WTC11 (cell line): ENCODE data around the gene TMEM121B. TPM values are rescaled to one million over a fixed set of nuclear protein-coding genes. Genes with fewer than 3 reads are reported as not detected.

ENCODE experiments used
- ATAC-seq: fragments of 200-7000 bp; cut with Tn5 transposase; 2 replicates; pipeline ENCODE4 v1.10.0; 2021; ENCODE audit warnings: mild to moderate bottlenecking, moderate library complexity
- CTCF ChIA-PET: fragments of 300-600 bp; sonication (Branson Sonifier 250); formaldehyde crosslinking; loops from one replicate; lab custom pipeline; 2021; ENCODE audit warnings: antibody characterized with exemption; lab: Charles Lee
- POLR2A ChIA-PET: fragments of 350-600 bp; sonication (Branson Sonifier 250); formaldehyde crosslinking; loops from one replicate; lab custom pipeline; 2021; ENCODE audit warnings: antibody characterized with exemption; lab: Charles Lee
- DNase-seq: peaks from one replicate; pipeline ENCODE4 v3.0.0; 2021; ENCODE audit warnings: low spot score
- H3K27ac Mint-ChIP-seq: 2 replicates; pipeline ENCODE4 v1.8.0; 2021; ENCODE audit warnings: mixed read lengths
- H3K27me3 Mint-ChIP-seq: 2 replicates; pipeline ENCODE4 v1.8.0; 2021; ENCODE audit warnings: low read depth, mild to moderate bottlenecking, moderate library complexity, mixed read lengths
- H3K36me3 Mint-ChIP-seq: 2 replicates; pipeline ENCODE4 v1.8.0; 2021; ENCODE audit warnings: mixed read lengths
- H3K4me1 Mint-ChIP-seq: 2 replicates; pipeline ENCODE4 v1.8.0; 2022; ENCODE audit warnings: mixed read lengths
- H3K4me3 Mint-ChIP-seq: 2 replicates; pipeline ENCODE4 v1.8.0; 2021; ENCODE audit warnings: mild to moderate bottlenecking, moderate library complexity, mixed read lengths
- H3K9me3 Mint-ChIP-seq: 2 replicates; pipeline ENCODE4 v1.8.0; 2021; ENCODE audit warnings: mixed read lengths
- NFYB ChIP-seq: sonication (generic); formaldehyde crosslinking; conservative IDR thresholded peaks from 2 replicates; pipeline ENCODE4 v1.8.0; 2022; ENCODE audit warnings: low read depth, missing genetic modification reagents
- NR2C2 ChIP-seq: sonication (generic); formaldehyde crosslinking; IDR thresholded peaks from 2 replicates; pipeline ENCODE4 v1.8.0; 2022; ENCODE audit warnings: mild to moderate bottlenecking, missing genetic modification reagents
- TEAD4 ChIP-seq: sonication (generic); formaldehyde crosslinking; IDR thresholded peaks from 2 replicates; pipeline ENCODE4 v1.8.0; 2022; ENCODE audit warnings: mild to moderate bottlenecking, missing genetic modification reagents
- ZNF396 ChIP-seq: fragments of 250-450 bp; sonication (Bioruptor Pico); IDR thresholded peaks from 2 replicates; pipeline ENCODE4 v1.8.0; 2021; ENCODE audit warnings: mild to moderate bottlenecking, moderate library complexity, borderline replicate concordance
- ZNF416 ChIP-seq: fragments of 250-450 bp; sonication (Bioruptor Pico); IDR thresholded peaks from 2 replicates; pipeline ENCODE4 v1.9.0; 2021; ENCODE audit warnings: mild to moderate bottlenecking, inconsistent platforms
- ZNF671 ChIP-seq: fragments of 250-450 bp; sonication (Bioruptor Pico); IDR thresholded peaks from 2 replicates; pipeline ENCODE4 v1.8.0; 2021; ENCODE audit warnings: mild to moderate bottlenecking
- total RNA-seq: library from RNA; stranded (reverse); gene quantifications from 3 replicates; pipeline ENCODE4 v1.2.3, GENCODE V29; 2021
- TF ChIP-seq, protein P1 (sequence below): sonication (generic); formaldehyde crosslinking; IDR thresholded peaks from 2 replicates; pipeline ENCODE4 v1.8.0; 2022; ENCODE audit warnings: mild to moderate bottlenecking, missing genetic modification reagents
- TF ChIP-seq, protein P2 (sequence below): sonication (generic); formaldehyde crosslinking; IDR thresholded peaks from 2 replicates; pipeline ENCODE4 v1.8.1; 2023; ENCODE audit warnings: mild to moderate bottlenecking, missing genetic modification reagents, borderline replicate concordance
- TF ChIP-seq, protein P3 (sequence below): fragments of 250-450 bp; sonication (Bioruptor Pico); IDR thresholded peaks from 2 replicates; pipeline ENCODE4 v1.9.0; 2021; ENCODE audit warnings: mild to moderate bottlenecking
- TF ChIP-seq, protein P4 (sequence below): fragments of 250-450 bp; sonication (Bioruptor Pico); IDR thresholded peaks from 2 replicates; pipeline ENCODE4 v1.9.0; 2021; ENCODE audit warnings: mild to moderate bottlenecking, borderline replicate concordance
- TF ChIP-seq, protein P5 (sequence below): fragments of 250-450 bp; sonication (Bioruptor Pico); IDR thresholded peaks from 2 replicates; pipeline ENCODE4 v2.1.2; 2022; ENCODE audit warnings: mild to moderate bottlenecking, moderate library complexity
- TF ChIP-seq, protein P6 (sequence below): fragments of 250-450 bp; sonication (Bioruptor Pico); IDR thresholded peaks from 2 replicates; pipeline ENCODE4 v1.9.0; 2021; ENCODE audit warnings: mild to moderate bottlenecking

The TMEM121B gene
- total RNA-seq, 1 experiment from 2014 or later = 7.5 TPM

DNA sequence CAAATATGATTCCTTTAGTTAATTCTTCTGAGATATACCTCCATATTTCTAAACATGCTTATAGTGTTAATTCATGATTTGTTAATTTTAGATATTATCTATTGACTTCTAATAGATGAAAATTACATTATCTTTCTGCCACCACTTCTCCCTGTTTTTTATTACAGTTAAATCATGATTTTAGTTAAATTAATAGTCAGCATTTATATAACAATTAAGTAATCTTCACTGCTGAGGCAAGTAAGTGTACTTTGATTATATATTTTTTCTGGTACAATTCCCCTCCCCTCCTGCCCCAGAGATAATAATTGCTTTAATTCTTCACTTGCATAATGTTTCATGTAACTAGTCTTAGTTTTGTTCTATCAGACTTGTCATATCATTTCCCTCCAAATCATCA lies 30.6 kb downstream of the TMEM121B start:
- peaks cover 17% of the 10 kb centered on the region for H3K27me3 Mint-ChIP-seq
- no peaks in the 10 kb centered on the region for H3K9me3 Mint-ChIP-seq
- no peak overlapping the region for H3K27ac Mint-ChIP-seq
- CTCF ChIA-PET = interaction anchor here (1.3 to 2.5 kb wide), 3 partner anchors 16 to 32 kb away, joined by 3 to 13 read pairs (median 9); no protein-coding TSS in a partner anchor
- no peaks in the 10 kb centered on the region for H3K36me3 Mint-ChIP-seq
- no peak for DNase-seq
- H3K4me3 Mint-ChIP-seq = no peak overlapping the region
- TF ChIP-seq ZNF416 (CRISPR knock-in tag) = no peak
- no peak for TF ChIP-seq ZNF396 (CRISPR knock-in tag)
- TF ChIP-seq, protein P1, sequence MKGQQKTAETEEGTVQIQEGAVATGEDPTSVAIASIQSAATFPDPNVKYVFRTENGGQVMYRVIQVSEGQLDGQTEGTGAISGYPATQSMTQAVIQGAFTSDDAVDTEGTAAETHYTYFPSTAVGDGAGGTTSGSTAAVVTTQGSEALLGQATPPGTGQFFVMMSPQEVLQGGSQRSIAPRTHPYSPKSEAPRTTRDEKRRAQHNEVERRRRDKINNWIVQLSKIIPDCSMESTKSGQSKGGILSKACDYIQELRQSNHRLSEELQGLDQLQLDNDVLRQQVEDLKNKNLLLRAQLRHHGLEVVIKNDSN (CRISPR knock-in tag) = no peak
- no peak for TF ChIP-seq NFYB (CRISPR knock-in tag)
- TF ChIP-seq, protein P2, sequence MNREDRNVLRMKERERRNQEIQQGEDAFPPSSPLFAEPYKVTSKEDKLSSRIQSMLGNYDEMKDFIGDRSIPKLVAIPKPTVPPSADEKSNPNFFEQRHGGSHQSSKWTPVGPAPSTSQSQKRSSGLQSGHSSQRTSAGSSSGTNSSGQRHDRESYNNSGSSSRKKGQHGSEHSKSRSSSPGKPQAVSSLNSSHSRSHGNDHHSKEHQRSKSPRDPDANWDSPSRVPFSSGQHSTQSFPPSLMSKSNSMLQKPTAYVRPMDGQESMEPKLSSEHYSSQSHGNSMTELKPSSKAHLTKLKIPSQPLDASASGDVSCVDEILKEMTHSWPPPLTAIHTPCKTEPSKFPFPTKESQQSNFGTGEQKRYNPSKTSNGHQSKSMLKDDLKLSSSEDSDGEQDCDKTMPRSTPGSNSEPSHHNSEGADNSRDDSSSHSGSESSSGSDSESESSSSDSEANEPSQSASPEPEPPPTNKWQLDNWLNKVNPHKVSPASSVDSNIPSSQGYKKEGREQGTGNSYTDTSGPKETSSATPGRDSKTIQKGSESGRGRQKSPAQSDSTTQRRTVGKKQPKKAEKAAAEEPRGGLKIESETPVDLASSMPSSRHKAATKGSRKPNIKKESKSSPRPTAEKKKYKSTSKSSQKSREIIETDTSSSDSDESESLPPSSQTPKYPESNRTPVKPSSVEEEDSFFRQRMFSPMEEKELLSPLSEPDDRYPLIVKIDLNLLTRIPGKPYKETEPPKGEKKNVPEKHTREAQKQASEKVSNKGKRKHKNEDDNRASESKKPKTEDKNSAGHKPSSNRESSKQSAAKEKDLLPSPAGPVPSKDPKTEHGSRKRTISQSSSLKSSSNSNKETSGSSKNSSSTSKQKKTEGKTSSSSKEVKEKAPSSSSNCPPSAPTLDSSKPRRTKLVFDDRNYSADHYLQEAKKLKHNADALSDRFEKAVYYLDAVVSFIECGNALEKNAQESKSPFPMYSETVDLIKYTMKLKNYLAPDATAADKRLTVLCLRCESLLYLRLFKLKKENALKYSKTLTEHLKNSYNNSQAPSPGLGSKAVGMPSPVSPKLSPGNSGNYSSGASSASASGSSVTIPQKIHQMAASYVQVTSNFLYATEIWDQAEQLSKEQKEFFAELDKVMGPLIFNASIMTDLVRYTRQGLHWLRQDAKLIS (CRISPR knock-in tag) = no peak
- TF ChIP-seq TEAD4 = no peak
- TF ChIP-seq, protein P3, sequence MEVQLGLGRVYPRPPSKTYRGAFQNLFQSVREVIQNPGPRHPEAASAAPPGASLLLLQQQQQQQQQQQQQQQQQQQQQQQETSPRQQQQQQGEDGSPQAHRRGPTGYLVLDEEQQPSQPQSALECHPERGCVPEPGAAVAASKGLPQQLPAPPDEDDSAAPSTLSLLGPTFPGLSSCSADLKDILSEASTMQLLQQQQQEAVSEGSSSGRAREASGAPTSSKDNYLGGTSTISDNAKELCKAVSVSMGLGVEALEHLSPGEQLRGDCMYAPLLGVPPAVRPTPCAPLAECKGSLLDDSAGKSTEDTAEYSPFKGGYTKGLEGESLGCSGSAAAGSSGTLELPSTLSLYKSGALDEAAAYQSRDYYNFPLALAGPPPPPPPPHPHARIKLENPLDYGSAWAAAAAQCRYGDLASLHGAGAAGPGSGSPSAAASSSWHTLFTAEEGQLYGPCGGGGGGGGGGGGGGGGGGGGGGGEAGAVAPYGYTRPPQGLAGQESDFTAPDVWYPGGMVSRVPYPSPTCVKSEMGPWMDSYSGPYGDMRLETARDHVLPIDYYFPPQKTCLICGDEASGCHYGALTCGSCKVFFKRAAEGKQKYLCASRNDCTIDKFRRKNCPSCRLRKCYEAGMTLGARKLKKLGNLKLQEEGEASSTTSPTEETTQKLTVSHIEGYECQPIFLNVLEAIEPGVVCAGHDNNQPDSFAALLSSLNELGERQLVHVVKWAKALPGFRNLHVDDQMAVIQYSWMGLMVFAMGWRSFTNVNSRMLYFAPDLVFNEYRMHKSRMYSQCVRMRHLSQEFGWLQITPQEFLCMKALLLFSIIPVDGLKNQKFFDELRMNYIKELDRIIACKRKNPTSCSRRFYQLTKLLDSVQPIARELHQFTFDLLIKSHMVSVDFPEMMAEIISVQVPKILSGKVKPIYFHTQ (CRISPR knock-in tag) = no peak
- TF ChIP-seq, protein P4, sequence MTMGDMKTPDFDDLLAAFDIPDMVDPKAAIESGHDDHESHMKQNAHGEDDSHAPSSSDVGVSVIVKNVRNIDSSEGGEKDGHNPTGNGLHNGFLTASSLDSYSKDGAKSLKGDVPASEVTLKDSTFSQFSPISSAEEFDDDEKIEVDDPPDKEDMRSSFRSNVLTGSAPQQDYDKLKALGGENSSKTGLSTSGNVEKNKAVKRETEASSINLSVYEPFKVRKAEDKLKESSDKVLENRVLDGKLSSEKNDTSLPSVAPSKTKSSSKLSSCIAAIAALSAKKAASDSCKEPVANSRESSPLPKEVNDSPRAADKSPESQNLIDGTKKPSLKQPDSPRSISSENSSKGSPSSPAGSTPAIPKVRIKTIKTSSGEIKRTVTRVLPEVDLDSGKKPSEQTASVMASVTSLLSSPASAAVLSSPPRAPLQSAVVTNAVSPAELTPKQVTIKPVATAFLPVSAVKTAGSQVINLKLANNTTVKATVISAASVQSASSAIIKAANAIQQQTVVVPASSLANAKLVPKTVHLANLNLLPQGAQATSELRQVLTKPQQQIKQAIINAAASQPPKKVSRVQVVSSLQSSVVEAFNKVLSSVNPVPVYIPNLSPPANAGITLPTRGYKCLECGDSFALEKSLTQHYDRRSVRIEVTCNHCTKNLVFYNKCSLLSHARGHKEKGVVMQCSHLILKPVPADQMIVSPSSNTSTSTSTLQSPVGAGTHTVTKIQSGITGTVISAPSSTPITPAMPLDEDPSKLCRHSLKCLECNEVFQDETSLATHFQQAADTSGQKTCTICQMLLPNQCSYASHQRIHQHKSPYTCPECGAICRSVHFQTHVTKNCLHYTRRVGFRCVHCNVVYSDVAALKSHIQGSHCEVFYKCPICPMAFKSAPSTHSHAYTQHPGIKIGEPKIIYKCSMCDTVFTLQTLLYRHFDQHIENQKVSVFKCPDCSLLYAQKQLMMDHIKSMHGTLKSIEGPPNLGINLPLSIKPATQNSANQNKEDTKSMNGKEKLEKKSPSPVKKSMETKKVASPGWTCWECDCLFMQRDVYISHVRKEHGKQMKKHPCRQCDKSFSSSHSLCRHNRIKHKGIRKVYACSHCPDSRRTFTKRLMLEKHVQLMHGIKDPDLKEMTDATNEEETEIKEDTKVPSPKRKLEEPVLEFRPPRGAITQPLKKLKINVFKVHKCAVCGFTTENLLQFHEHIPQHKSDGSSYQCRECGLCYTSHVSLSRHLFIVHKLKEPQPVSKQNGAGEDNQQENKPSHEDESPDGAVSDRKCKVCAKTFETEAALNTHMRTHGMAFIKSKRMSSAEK (CRISPR knock-in tag) = no peak
- TF ChIP-seq NR2C2 = no peak
- TF ChIP-seq, protein P5, sequence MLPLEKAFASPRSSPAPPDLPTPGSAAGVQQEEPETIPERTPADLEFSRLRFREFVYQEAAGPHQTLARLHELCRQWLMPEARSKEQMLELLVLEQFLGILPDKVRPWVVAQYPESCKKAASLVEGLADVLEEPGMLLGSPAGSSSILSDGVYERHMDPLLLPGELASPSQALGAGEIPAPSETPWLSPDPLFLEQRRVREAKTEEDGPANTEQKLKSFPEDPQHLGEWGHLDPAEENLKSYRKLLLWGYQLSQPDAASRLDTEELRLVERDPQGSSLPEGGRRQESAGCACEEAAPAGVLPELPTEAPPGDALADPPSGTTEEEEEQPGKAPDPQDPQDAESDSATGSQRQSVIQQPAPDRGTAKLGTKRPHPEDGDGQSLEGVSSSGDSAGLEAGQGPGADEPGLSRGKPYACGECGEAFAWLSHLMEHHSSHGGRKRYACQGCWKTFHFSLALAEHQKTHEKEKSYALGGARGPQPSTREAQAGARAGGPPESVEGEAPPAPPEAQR = no peak
- TF ChIP-seq ZNF671 (CRISPR knock-in tag) = no peak
- TF ChIP-seq, protein P6, sequence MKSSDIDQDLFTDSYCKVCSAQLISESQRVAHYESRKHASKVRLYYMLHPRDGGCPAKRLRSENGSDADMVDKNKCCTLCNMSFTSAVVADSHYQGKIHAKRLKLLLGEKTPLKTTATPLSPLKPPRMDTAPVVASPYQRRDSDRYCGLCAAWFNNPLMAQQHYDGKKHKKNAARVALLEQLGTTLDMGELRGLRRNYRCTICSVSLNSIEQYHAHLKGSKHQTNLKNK (CRISPR knock-in tag) = no peak
- POLR2A ChIA-PET = no interaction called here
- ATAC-seq = no peak
- peaks cover 30% of the 10 kb centered on the region for H3K4me1 Mint-ChIP-seq
